ENCODE results near the gene ATP5ME.
A peak's percentile ranks its signal among the peaks of the same experiment; 100 is the strongest.

Gene ATP5ME

DNA sequence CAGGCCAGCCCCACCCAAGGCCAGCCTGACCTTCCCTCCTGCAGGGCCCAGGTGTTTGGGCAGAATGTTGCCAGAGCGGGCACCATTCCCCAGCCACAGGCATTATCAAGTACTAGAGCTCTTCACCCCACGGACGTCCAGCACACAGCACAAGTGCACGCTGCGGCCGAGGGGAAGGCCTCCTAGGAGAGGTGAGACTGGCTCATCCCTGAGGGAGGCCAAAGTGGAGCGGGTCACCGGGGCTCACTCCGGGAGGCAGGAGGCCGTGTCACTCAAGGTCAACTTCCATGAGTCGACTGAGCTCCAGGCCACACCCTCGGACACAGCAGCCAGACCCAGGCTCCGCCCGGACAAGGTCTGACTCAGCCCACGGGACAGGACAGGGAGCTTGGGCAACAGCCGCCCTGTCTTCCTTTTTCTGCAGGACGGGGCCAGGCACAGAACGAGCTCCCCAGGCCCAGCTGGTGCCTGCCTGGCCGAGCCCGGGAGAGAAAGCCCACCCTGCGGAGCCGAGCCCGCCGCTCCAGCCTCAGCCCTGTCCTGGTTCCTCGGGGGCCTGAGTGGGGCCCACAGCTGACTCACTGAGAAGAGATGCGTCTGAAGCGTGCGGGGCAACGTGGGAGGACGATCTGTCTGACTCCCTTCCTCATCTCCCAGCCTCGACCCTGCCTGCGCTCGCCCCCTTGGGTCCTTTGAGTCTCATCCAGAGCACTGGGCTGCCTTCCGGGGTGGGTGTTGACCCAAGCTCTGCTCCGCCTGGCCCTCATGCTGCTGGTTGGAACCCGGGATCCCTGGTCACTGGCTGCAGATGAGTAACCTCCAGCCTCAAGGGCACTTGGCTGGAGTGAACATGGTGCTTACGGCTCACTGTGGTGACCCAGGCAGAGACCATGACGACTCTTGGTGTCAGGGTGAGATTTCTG lies 13.2 kb upstream of the ATP5ME start:
- in situ Hi-C loops (cut with MboI; ENCODE audit: low sequenced_read_pairs, unreplicated experiment), result no loop called here
- TF ChIP-seq, protein P1, sequence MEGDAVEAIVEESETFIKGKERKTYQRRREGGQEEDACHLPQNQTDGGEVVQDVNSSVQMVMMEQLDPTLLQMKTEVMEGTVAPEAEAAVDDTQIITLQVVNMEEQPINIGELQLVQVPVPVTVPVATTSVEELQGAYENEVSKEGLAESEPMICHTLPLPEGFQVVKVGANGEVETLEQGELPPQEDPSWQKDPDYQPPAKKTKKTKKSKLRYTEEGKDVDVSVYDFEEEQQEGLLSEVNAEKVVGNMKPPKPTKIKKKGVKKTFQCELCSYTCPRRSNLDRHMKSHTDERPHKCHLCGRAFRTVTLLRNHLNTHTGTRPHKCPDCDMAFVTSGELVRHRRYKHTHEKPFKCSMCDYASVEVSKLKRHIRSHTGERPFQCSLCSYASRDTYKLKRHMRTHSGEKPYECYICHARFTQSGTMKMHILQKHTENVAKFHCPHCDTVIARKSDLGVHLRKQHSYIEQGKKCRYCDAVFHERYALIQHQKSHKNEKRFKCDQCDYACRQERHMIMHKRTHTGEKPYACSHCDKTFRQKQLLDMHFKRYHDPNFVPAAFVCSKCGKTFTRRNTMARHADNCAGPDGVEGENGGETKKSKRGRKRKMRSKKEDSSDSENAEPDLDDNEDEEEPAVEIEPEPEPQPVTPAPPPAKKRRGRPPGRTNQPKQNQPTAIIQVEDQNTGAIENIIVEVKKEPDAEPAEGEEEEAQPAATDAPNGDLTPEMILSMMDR (IDR thresholded peaks at IDR 0.05; ENCODE audit: borderline replicate concordance, control extremely low read depth, extremely low read depth, insufficient read depth, missing control alignments), result no peak
- no peak for DNase-seq (ENCODE audit: low spot score)

GRCh38 chr4:686413-687040 lies 12.5 kb upstream of the ATP5ME start:
- in situ Hi-C loops (cut with MboI; ENCODE audit: low sequenced_read_pairs, unreplicated experiment), result no loop called here
- TF ChIP-seq, protein P1 (IDR thresholded peaks at IDR 0.05; ENCODE audit: borderline replicate concordance, control extremely low read depth, extremely low read depth, insufficient read depth, missing control alignments), result no peak

GRCh38 chr4:685679-686412 lies 11.8 kb upstream of the ATP5ME start:
- DNase-seq (ENCODE audit: low spot score), result no peak
- TF ChIP-seq, protein P1 (IDR thresholded peaks at IDR 0.05; ENCODE audit: borderline replicate concordance, control extremely low read depth, extremely low read depth, insufficient read depth, missing control alignments), result no peak
- in situ Hi-C loops (cut with MboI; ENCODE audit: low sequenced_read_pairs, unreplicated experiment), result no loop called here

More at GRCh38 chr4:686413-687040, 12.5 kb upstream of the ATP5ME start:
- DNase-seq (ENCODE audit: low spot score), result no peak

DNA sequence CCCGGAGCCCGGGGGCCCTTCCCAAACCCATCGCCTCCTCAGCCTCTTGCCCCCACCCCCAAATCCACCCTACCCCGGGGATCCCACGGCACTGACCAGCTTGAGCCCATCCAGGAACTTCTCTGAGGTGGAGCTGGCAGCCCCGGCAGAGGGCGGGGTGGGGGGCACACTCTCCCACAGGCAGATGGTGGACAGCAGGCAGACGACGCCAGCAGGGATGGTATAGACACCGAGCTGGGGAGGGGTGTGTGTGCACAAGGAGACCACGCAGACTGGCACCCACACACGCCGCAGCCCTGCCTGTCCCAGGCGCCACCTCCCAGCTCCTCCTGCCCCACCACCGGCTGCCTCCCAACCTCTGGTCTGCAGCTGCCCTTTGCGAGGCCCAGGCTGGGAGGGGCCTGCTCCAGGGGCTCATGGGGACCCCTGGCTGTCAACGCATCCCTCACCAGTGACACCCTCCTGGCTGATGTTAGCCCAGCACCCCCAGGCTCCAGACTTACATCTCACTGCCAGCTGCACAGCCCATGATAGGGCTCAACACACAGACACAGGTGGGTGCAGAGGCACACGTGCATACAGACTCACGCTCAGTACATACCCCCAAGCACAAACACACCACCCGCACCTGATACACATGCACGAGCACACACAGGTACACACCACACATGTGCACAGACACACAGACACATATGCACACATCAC lies 10.7 kb upstream of the ATP5ME start:
- TF ChIP-seq, protein P1 (IDR thresholded peaks at IDR 0.05; ENCODE audit: borderline replicate concordance, control extremely low read depth, extremely low read depth, insufficient read depth, missing control alignments), result no peak
- no peak for DNase-seq (ENCODE audit: low spot score)
- in situ Hi-C loops (cut with MboI; ENCODE audit: low sequenced_read_pairs, unreplicated experiment), result no loop called here

GRCh38 chr4:683982-684622 lies 10.0 kb upstream of the ATP5ME start:
- DNase-seq (ENCODE audit: low spot score), result peak; percentile 75
- TF ChIP-seq, protein P1 (IDR thresholded peaks at IDR 0.05; ENCODE audit: borderline replicate concordance, control extremely low read depth, extremely low read depth, insufficient read depth, missing control alignments), result peak; percentile 82
- in situ Hi-C loops (cut with MboI; ENCODE audit: low sequenced_read_pairs, unreplicated experiment), result no loop called here
